HG03575 (cell line): ENCODE data around the gene SIGLEC15.
"Not testable (repeated sequence)": the region's sequence is repeated elsewhere in the genome, so short reads cannot be mapped to it uniquely, and the experiment has no call there.

Experiments used
- ATAC-seq: cut with Tn5 transposase; IDR thresholded peaks from one replicate; pipeline ENCODE4 v1.9.1; 2021; ENCODE audit not compliant: unreplicated experiment, insufficient number of reproducible peaks, low FRiP score; ENCODE audit errors: extremely low read depth

The SIGLEC15 gene

GRCh38 chr18:45825258-45826044 lies at the start of gene SIGLEC15:
TSS of gene SIGLEC15 (plus strand) at chr18:45825675. CDS start at chr18:45825729, 54 bp downstream.
- ATAC-seq, result no peak

- ATAC-seq, result no peak
Measured at GRCh38 chr18:45775743-45776142, 49.7 kb upstream of the SIGLEC15 start.

- ATAC-seq, result no peak
Measured at GRCh38 chr18:45777393-45777792, 48.1 kb upstream of the SIGLEC15 start.

GRCh38 chr18:45780568-45780967 lies 44.9 kb upstream of the SIGLEC15 start:
- ATAC-seq, result no peak

GRCh38 chr18:45782662-45783061 lies 42.8 kb upstream of the SIGLEC15 start:
- ATAC-seq, result no peak

- ATAC-seq, result no peak
Measured at GRCh38 chr18:45783097-45784075, 42.1 kb upstream of the SIGLEC15 start.

GRCh38 chr18:45785134-45785533 lies 40.3 kb upstream of the SIGLEC15 start:
- ATAC-seq, result no peak

GRCh38 chr18:45786941-45787340 lies 38.5 kb upstream of the SIGLEC15 start:
- ATAC-seq, result no peak

- no peak for ATAC-seq
Measured at GRCh38 chr18:45787346-45787745, 38.1 kb upstream of the SIGLEC15 start.

- ATAC-seq, result no peak
Measured at GRCh38 chr18:45788861-45789260, 36.6 kb upstream of the SIGLEC15 start.

GRCh38 chr18:45792506-45793263 lies 32.8 kb upstream of the SIGLEC15 start:
- ATAC-seq, result no peak

GRCh38 chr18:45793264-45793965 lies 32.1 kb upstream of the SIGLEC15 start:
- no peak for ATAC-seq

- ATAC-seq, result no peak
Measured at GRCh38 chr18:45801416-45802004, 24.0 kb upstream of the SIGLEC15 start.

- ATAC-seq, result no peak
Measured at GRCh38 chr18:45802814-45803492, 22.5 kb upstream of the SIGLEC15 start.

GRCh38 chr18:45805551-45805950 lies 19.9 kb upstream of the SIGLEC15 start:
- ATAC-seq, result no peak

- no peak for ATAC-seq
Measured at GRCh38 chr18:45806226-45806625, 19.2 kb upstream of the SIGLEC15 start.

- ATAC-seq, result not testable (repeated sequence)
Measured at GRCh38 chr18:45807144-45807543, 18.3 kb upstream of the SIGLEC15 start.

- not testable (repeated sequence) for ATAC-seq
Measured at GRCh38 chr18:45814733-45815132, 10.7 kb upstream of the SIGLEC15 start.
